K562 (cell line): ENCODE measurements around the gene KCTD7. TPM values are rescaled to one million over a fixed set of nuclear protein-coding genes. Genes with fewer than 3 reads are reported as not detected.
A peak's percentile ranks its signal among the peaks of the same experiment; 100 is the strongest.

Experiments
- BRCA1 ChIP-seq, 2 experiments: fragments of 450-650 bp in 1 of 2; sonication (generic) in 1 of 2; formaldehyde crosslinking in 1 of 2; IDR thresholded peaks; 2 replicates each; pipeline versions ENCODE4 v1.5.0 to v1.6.1; 2017 to 2020; ENCODE audit warnings: mild to moderate bottlenecking in 1 of 2, missing genetic modification reagents in 1 of 2
- CHD1 ChIP-seq: fragments of 200-600 bp; sonication (generic); IDR thresholded peaks from one replicate; pipeline ENCODE4 v1.6.1; 2012; ENCODE audit warnings: mild to moderate bottlenecking, moderate library complexity, low read length, inconsistent platforms
- ESRRA ChIP-seq: fragments of 450-650 bp; IDR thresholded peaks from 2 replicates; pipeline ENCODE4 v1.6.1; 2014; ENCODE audit warnings: low read depth, mild to moderate bottlenecking, moderate library complexity, borderline replicate concordance
- FOXK2 ChIP-seq, 2 experiments: fragments of 450-650 bp; IDR thresholded peaks in 1 of 2; conservative IDR thresholded peaks in 1 of 2; 2 replicates each; pipeline ENCODE4 v1.6.1; 2016; ENCODE audit warnings: low read depth in 2 of 2, mild to moderate bottlenecking in 1 of 2
- FUS ChIP-seq: fragments of 200-400 bp; formaldehyde crosslinking; optimal IDR thresholded peaks from 2 replicates; pipeline ENCODE3; 2017; ENCODE audit warnings: low read depth, low read length
- GATAD2B ChIP-seq: fragments of 450-650 bp; IDR thresholded peaks from 2 replicates; pipeline ENCODE4 v1.6.1; 2017; ENCODE audit warnings: mild to moderate bottlenecking, borderline replicate concordance
- HDAC2 ChIP-seq: fragments of 450-650 bp; IDR thresholded peaks from 2 replicates; pipeline ENCODE4 v1.6.1; 2016; ENCODE audit warnings: mild to moderate bottlenecking
- ILF3 ChIP-seq: fragments of 450-650 bp; IDR thresholded peaks from 2 replicates; pipeline ENCODE4 v1.6.1; 2018; ENCODE audit warnings: antibody characterized with exemption, mild to moderate bottlenecking, moderate library complexity, borderline replicate concordance
- MAZ ChIP-seq, 2 experiments: fragments of 450-650 bp in 1 of 2; sonication (generic) in 1 of 2; formaldehyde crosslinking; IDR thresholded peaks in 1 of 2; conservative IDR thresholded peaks in 1 of 2; 2 replicates each; pipeline versions ENCODE4 v1.4.0 to v1.5.0; 2020; ENCODE audit warnings: mild to moderate bottlenecking in 1 of 2, missing genetic modification reagents in 1 of 2
- NCOA4 ChIP-seq: fragments of 450-650 bp; IDR thresholded peaks from 2 replicates; pipeline ENCODE4 v1.6.1; 2018; ENCODE audit warnings: mild to moderate bottlenecking; ENCODE audit not compliant: partially characterized antibody
- POU5F1 ChIP-seq: fragments of 150-350 bp; IDR thresholded peaks from 2 replicates; pipeline ENCODE4 v1.6.1; 2014; ENCODE audit warnings: borderline replicate concordance, low read length, low read depth, mild to moderate bottlenecking; ENCODE audit not compliant: partially characterized antibody
- PYGO2 ChIP-seq: fragments of 450-650 bp; IDR thresholded peaks from 2 replicates; pipeline ENCODE4 v1.6.1; 2016; ENCODE audit warnings: mild to moderate bottlenecking, missing genetic modification characterization, moderate library complexity, missing compliant biosample characterization
- SREBF1 ChIP-seq: fragments of 150-350 bp; IDR thresholded peaks from 2 replicates; pipeline ENCODE4 v1.6.1; 2014; ENCODE audit warnings: antibody characterized with exemption, low read depth, low read length, borderline replicate concordance
- TCF7 ChIP-seq: sonication (generic); IDR thresholded peaks from 2 replicates; pipeline ENCODE4 v1.6.1; 2016; ENCODE audit warnings: antibody characterized with exemption, borderline replicate concordance
- ZNF584 ChIP-seq: fragments of 200-800 bp; sonication (Bioruptor generic); IDR thresholded peaks from 2 replicates; pipeline ENCODE4 v1.6.1; 2016; ENCODE audit warnings: low read depth, mild to moderate bottlenecking, missing genetic modification characterization, missing compliant biosample characterization
- polyA plus RNA-seq, 8 experiments: library from polyadenylated mRNA; depleted of rRNA in 4 of 8; stranded (reverse) in 5 of 8; unstranded in 3 of 8; fragments of >200 nt; fragmentation: Nextera tagmentation in 2 of 8; fragmentation: Illumina TruSeq in 1 of 8; extraction: Ambion mirVana in 2 of 8; extraction: Trizol in 1 of 8; gene quantifications; 2 replicates each; pipeline versions ENCODE4 v1.2.1 to v1.2.3, GENCODE V29; 2011 to 2014; ENCODE audit warnings: inconsistent platforms in 1 of 8, missing spikeins in 1 of 8
- total RNA-seq, 7 experiments: library from RNA; depleted of rRNA in 6 of 7; stranded (reverse); fragments of >200 nt in 6 of 7; fragmentation: Illumina TruSeq in 2 of 7; extraction: Trizol in 2 of 7; gene quantifications; 2 replicates each; pipeline versions ENCODE4 v1.2.1 to v1.2.3, GENCODE V29; 2011 to 2021; ENCODE audit warnings: low replicate concordance in 1 of 7
- TF ChIP-seq, protein P1 (sequence below): sonication (generic); formaldehyde crosslinking; IDR thresholded peaks from 2 replicates; pipeline ENCODE4 v1.8.0; 2022; ENCODE audit warnings: missing genetic modification reagents, mild to moderate bottlenecking, borderline replicate concordance
- TF ChIP-seq, protein P2 (sequence below): fragments of 250-450 bp; sonication (Bioruptor Pico); IDR thresholded peaks from 2 replicates; pipeline ENCODE4 v1.5.0; 2021
- TF ChIP-seq, protein P3 (sequence below): fragments of 450-650 bp; IDR thresholded peaks from 2 replicates; pipeline ENCODE4 v1.6.1; 2016; ENCODE audit warnings: antibody characterized with exemption
- TF ChIP-seq, protein P4 (sequence below), 2 experiments: fragments of 200-800 bp in 1 of 2; sonication (Bioruptor generic) in 1 of 2; sonication (generic) in 1 of 2; formaldehyde crosslinking in 1 of 2; IDR thresholded peaks in 1 of 2; conservative IDR thresholded peaks in 1 of 2; 2 replicates each; pipeline versions ENCODE4 v1.5.0 to v1.6.1; 2016 to 2020; ENCODE audit warnings: missing compliant biosample characterization in 1 of 2, missing genetic modification characterization in 1 of 2, missing genetic modification reagents in 1 of 2
- TF ChIP-seq, protein P5 (sequence below), 3 experiments: fragments of 200-800 bp in 1 of 3; sonication (Bioruptor generic) in 1 of 3; sonication (generic) in 1 of 3; formaldehyde crosslinking in 1 of 3; IDR thresholded peaks; 2 replicates each; pipeline versions ENCODE4 v1.6.1 to v1.8.0; 2016 to 2022; ENCODE audit warnings: mild to moderate bottlenecking in 2 of 3, missing compliant biosample characterization in 2 of 3, missing genetic modification characterization in 2 of 3, missing genetic modification reagents in 1 of 3

Gene KCTD7
- total and polyA plus RNA-seq, 9 of the 15 experiments (the other 6 are each of a cell fraction or from before 2014, with no cell fraction given): 1.5 to 26.0 (median 9.0) TPM

DNA sequence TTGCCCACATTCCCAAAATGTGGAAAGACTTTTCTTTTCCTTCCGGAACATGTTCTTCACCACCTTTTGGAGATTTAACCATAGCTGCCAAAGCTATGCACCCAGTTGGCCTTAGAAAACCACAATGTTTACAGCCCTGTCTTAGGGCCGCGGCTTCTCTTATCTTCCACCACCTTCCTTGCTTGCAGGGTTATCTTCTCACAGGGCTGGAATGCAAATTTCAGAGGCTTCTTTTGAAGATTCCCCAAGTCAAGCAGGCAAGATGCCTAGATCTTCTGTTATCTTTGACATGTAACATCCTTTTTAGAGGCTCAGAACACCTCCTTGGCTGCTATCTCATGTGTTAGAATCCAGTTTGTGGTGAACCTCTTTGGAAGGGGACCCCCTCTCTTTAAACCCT is 11.1 kb downstream of the KCTD7 start (continued):
- TF ChIP-seq, protein P1, sequence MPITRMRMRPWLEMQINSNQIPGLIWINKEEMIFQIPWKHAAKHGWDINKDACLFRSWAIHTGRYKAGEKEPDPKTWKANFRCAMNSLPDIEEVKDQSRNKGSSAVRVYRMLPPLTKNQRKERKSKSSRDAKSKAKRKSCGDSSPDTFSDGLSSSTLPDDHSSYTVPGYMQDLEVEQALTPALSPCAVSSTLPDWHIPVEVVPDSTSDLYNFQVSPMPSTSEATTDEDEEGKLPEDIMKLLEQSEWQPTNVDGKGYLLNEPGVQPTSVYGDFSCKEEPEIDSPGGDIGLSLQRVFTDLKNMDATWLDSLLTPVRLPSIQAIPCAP (CRISPR knock-in tag): no peak
- TF ChIP-seq, protein P2, sequence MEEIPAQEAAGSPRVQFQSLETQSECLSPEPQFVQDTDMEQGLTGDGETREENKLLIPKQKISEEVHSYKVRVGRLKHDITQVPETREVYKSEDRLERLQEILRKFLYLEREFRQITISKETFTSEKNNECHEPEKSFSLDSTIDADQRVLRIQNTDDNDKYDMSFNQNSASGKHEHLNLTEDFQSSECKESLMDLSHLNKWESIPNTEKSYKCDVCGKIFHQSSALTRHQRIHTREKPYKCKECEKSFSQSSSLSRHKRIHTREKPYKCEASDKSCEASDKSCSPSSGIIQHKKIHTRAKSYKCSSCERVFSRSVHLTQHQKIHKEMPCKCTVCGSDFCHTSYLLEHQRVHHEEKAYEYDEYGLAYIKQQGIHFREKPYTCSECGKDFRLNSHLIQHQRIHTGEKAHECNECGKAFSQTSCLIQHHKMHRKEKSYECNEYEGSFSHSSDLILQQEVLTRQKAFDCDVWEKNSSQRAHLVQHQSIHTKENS: no peak
- peak in 1 of 2 experiments; percentile 53; a peak in 1 of 4 replicates for TF ChIP-seq FOXK2 (conservative IDR thresholded peaks at IDR 0.05 in 1 of 2, IDR thresholded peaks at IDR 0.05 in 1 of 2; ENCODE audit: low read depth in 2 of 2)
- no peak for TF ChIP-seq CHD1
- TF ChIP-seq, protein P3, sequence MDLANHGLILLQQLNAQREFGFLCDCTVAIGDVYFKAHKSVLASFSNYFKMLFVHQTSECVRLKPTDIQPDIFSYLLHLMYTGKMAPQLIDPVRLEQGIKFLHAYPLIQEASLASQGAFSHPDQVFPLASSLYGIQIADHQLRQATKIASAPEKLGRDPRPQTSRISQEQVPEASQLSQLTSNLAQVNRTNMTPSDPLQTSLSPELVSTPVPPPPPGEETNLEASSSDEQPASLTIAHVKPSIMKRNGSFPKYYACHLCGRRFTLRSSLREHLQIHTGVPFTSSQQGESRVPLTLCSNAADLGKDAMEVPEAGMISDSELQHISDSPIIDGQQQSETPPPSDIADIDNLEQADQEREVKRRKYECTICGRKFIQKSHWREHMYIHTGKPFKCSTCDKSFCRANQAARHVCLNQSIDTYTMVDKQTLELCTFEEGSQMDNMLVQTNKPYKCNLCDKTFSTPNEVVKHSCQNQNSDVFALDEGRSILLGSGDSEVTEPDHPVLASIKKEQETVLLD: no peak
- no peak for TF ChIP-seq NCOA4
- TF ChIP-seq MAZ (CRISPR knock-in tag; conservative IDR thresholded peaks at IDR 0.05 in 1 of 2, IDR thresholded peaks at IDR 0.05 in 1 of 2): 0 out of 4 replicates have a peak, but pooled peaks have one; percentile 24 to 51
- peak; percentile 59; the same call in 1 of the 2 replicates for TF ChIP-seq GATAD2B
- no peak for TF ChIP-seq BRCA1 (IDR thresholded peaks at IDR 0.05)
- no peak for TF ChIP-seq BRCA1 (CRISPR knock-in tag; IDR thresholded peaks at IDR 0.05)
- TF ChIP-seq ILF3: no peak
- TF ChIP-seq, protein P4, sequence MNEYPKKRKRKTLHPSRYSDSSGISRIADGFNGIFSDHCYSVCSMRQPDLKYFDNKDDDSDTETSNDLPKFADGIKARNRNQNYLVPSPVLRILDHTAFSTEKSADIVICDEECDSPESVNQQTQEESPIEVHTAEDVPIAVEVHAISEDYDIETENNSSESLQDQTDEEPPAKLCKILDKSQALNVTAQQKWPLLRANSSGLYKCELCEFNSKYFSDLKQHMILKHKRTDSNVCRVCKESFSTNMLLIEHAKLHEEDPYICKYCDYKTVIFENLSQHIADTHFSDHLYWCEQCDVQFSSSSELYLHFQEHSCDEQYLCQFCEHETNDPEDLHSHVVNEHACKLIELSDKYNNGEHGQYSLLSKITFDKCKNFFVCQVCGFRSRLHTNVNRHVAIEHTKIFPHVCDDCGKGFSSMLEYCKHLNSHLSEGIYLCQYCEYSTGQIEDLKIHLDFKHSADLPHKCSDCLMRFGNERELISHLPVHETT (CRISPR knock-in tag; conservative IDR thresholded peaks at IDR 0.05 in 1 of 2, IDR thresholded peaks at IDR 0.05 in 1 of 2): peak in 1 of 2 experiments; percentile 85; a peak in 2 of 4 replicates
- no peak for TF ChIP-seq FUS
- TF ChIP-seq HDAC2: peak; percentile 98
- TF ChIP-seq ZNF584 (CRISPR knock-in tag): no peak
- TF ChIP-seq TCF7: peak; percentile 98
- TF ChIP-seq POU5F1: no peak
- peak; percentile 92; the same call in 1 of the 2 replicates for TF ChIP-seq ESRRA
- peak; percentile 64; the same call in 1 of the 2 replicates for TF ChIP-seq PYGO2 (tag)
- TF ChIP-seq, protein P5, sequence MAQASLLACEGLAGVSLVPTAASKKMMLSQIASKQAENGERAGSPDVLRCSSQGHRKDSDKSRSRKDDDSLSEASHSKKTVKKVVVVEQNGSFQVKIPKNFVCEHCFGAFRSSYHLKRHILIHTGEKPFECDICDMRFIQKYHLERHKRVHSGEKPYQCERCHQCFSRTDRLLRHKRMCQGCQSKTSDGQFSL (CRISPR knock-in tag; IDR thresholded peaks at IDR 0.05): no peak
- TF ChIP-seq, protein P5 (tag; IDR thresholded peaks at IDR 0.05): no peak
- no peak for TF ChIP-seq SREBF1
